Keratinocyte (primary cell): ENCODE measurements around the gene INKA2. TPM values are rescaled to one million over a fixed set of nuclear protein-coding genes. Genes with fewer than 3 reads are reported as not detected.

Experiments used
- DNase-seq: peaks from one replicate; pipeline ENCODE4 v3.0.0-alpha.2; 2011; ENCODE audit warnings: low read depth, missing footprints, low spot score
- FAIRE-seq: peaks from 2 replicates; lab custom pipeline; 2011; peaks lifted over from hg19 to GRCh38; lab: Jason Lieb, UNC
- H2AFZ ChIP-seq: 2 replicates; pipeline ENCODE4 v1.6.0; 2012; ENCODE audit warnings: low read length, control low read depth, inconsistent platforms; ENCODE audit not compliant: control insufficient read depth
- H3K27ac ChIP-seq: 2 replicates; pipeline ENCODE4 v1.5.1; 2011; ENCODE audit warnings: low read length; ENCODE audit not compliant: control insufficient read depth, insufficient read depth
- H3K27me3 ChIP-seq: 3 replicates; pipeline ENCODE4 v1.6.0; 2011; ENCODE audit warnings: low read length; ENCODE audit not compliant: control insufficient read depth, insufficient read depth; ENCODE audit errors: extremely low read depth
- H3K36me3 ChIP-seq, 2 experiments: 2 replicates in 1 of 2; 3 replicates in 1 of 2; pipeline ENCODE4 v1.5.1; 2011; ENCODE audit warnings: low read length in 2 of 2, mild to moderate bottlenecking in 1 of 2; ENCODE audit not compliant: control insufficient read depth in 2 of 2, insufficient read depth in 2 of 2; ENCODE audit errors: extremely low read depth in 1 of 2
- H3K4me1 ChIP-seq: 3 replicates; pipeline ENCODE4 v1.5.1; 2011; ENCODE audit warnings: low read length; ENCODE audit not compliant: control insufficient read depth, insufficient read depth; ENCODE audit errors: extremely low read depth
- H3K4me2 ChIP-seq: 3 replicates; pipeline ENCODE4 v1.6.0; 2011; ENCODE audit warnings: low read depth, low read length; ENCODE audit not compliant: control insufficient read depth, insufficient read depth; ENCODE audit errors: extremely low read depth
- H3K4me3 ChIP-seq, 3 experiments: fragments of 200-600 bp in 1 of 3; sonication (generic) in 1 of 3; 2 replicates in 2 of 3; 3 replicates in 1 of 3; pipeline ENCODE4 v1.5.1; 2011 to 2016; ENCODE audit warnings: low read length in 3 of 3, mild to moderate bottlenecking in 3 of 3, control low read depth in 2 of 3, inconsistent platforms in 1 of 3, low read depth in 1 of 3, mixed read lengths in 1 of 3, mixed run types in 1 of 3, moderate library complexity in 1 of 3; ENCODE audit not compliant: control insufficient read depth in 2 of 3, insufficient read depth in 2 of 3; ENCODE audit errors: extremely low read depth in 1 of 3
- H3K79me2 ChIP-seq: 2 replicates; pipeline ENCODE4 v1.6.0; 2012; ENCODE audit warnings: low read length; ENCODE audit not compliant: control insufficient read depth, insufficient read depth
- H3K9ac ChIP-seq: 3 replicates; pipeline ENCODE4 v1.6.0; 2011; ENCODE audit warnings: low read length; ENCODE audit not compliant: control insufficient read depth, insufficient read depth; ENCODE audit errors: extremely low read depth
- H3K9me1 ChIP-seq: 3 replicates; pipeline ENCODE4 v1.6.0; 2011; ENCODE audit warnings: low read length; ENCODE audit not compliant: control insufficient read depth, insufficient read depth; ENCODE audit errors: extremely low read depth
- H3K9me3 ChIP-seq: 2 replicates; pipeline ENCODE4 v1.5.1; 2012; ENCODE audit warnings: low read depth, low read length; ENCODE audit not compliant: control insufficient read depth
- H4K20me1 ChIP-seq: 3 replicates; pipeline ENCODE4 v1.6.0; 2011; ENCODE audit warnings: low read length; ENCODE audit not compliant: control insufficient read depth, insufficient read depth; ENCODE audit errors: extremely low read depth
- CTCF ChIP-seq, 3 experiments: IDR thresholded peaks in 1 of 3; conservative IDR thresholded peaks in 1 of 3; optimal IDR thresholded peaks in 1 of 3; 2 replicates in 2 of 3; 3 replicates in 1 of 3; pipeline versions ENCODE3 to v1.5.1; 2011; ENCODE audit warnings: low read length in 3 of 3, mild to moderate bottlenecking in 3 of 3, moderate library complexity in 2 of 3, control low read depth in 1 of 3, inconsistent platforms in 1 of 3; ENCODE audit not compliant: insufficient read depth in 2 of 3; ENCODE audit errors: extremely low read depth in 1 of 3
- EZH2 ChIP-seq: IDR thresholded peaks from one replicate; pipeline ENCODE4 v1.6.1; 2012; ENCODE audit warnings: inconsistent platforms, mild to moderate bottlenecking, low read length, moderate library complexity
- dilution Hi-C: fragments of 300-500 bp; cut with MboI; formaldehyde crosslinking; loops from one replicate; pipeline ENCODE4 v1.7.0; 2020; ENCODE audit warnings: low sequenced_read_pairs; ENCODE audit not compliant: extremely low pct_ligation_motif_present
- polyA plus RNA-seq, 5 experiments: library from polyadenylated mRNA; depleted of rRNA in 3 of 5; stranded (reverse) in 3 of 5; stranded (forward) in 1 of 5; unstranded in 1 of 5; fragments of >200 nt; gene quantifications; 1 replicate in 1 of 5; 2 replicates in 3 of 5; 3 replicates in 1 of 5; pipeline versions ENCODE4 v1.2.1 to v1.2.3, GENCODE V29; 2011 to 2012; ENCODE audit warnings: missing spikeins in 2 of 5, low read depth in 1 of 5, low replicate concordance in 1 of 5

INKA2 gene
- polyA plus RNA-seq, 1 donor (not counting 4 experiments of a cell fraction or from before 2014, with no cell fraction given): 2.7 TPM

GRCh38 chr1:111727056-111727455, 12.1 kb downstream of the INKA2 start:
- Histone ChIP-seq H3K9me1 (no peaks in the 10 kb centered on the region), H3K4me3 (no peak overlapping the region), H3K9ac (no peak overlapping the region), H4K20me1 (no peaks in the 10 kb centered on the region), H3K4me1 (peaks cover 7% of the 10 kb centered on the region), H2AFZ (no peak overlapping the region), H3K36me3 (peaks cover 0 to 2% of the 10 kb centered on the region in 2 experiments), H3K27me3 (no peaks in the 10 kb centered on the region), H3K27ac (no peak overlapping the region), H3K9me3 (no peaks in the 10 kb centered on the region), H3K4me2 (no peak overlapping the region), H3K79me2 (no peaks in the 10 kb centered on the region)
- dilution Hi-C loops: no loop called here
- no peak for FAIRE-seq
- no peak for DNase-seq
- TF ChIP-seq EZH2 (no peak), CTCF (optimal IDR thresholded peaks at IDR 0.05 in 1 of 3, IDR thresholded peaks at IDR 0.05 in 1 of 3, conservative IDR thresholded peaks at IDR 0.05 in 1 of 3; ENCODE audit: extremely low read depth in 1 of 3, insufficient read depth in 2 of 3, low read length in 3 of 3) (no peak)

GRCh38 chr1:111725192-111725591, 14.0 kb downstream of the INKA2 start:
- Histone ChIP-seq H3K9me3 (no peaks in the 10 kb centered on the region), H3K9me1 (no peaks in the 10 kb centered on the region), H3K36me3 (peaks cover 0 to 2% of the 10 kb centered on the region in 2 experiments), H4K20me1 (no peaks in the 10 kb centered on the region), H3K4me3 (no peak overlapping the region), H3K9ac (no peak overlapping the region), H3K79me2 (no peaks in the 10 kb centered on the region), H2AFZ (no peak overlapping the region), H3K27me3 (no peaks in the 10 kb centered on the region), H3K4me2 (no peak overlapping the region), H3K27ac (no peak overlapping the region), H3K4me1 (peaks cover 25% of the 10 kb centered on the region)
- DNase-seq (no peak), FAIRE-seq (no peak)
- dilution Hi-C loops: no loop called here
- TF ChIP-seq EZH2 (no peak), CTCF (optimal IDR thresholded peaks at IDR 0.05 in 1 of 3, IDR thresholded peaks at IDR 0.05 in 1 of 3, conservative IDR thresholded peaks at IDR 0.05 in 1 of 3; ENCODE audit: extremely low read depth in 1 of 3, insufficient read depth in 2 of 3, low read length in 3 of 3) (no peak)
